GM23338 (cell line): ENCODE data around the gene CD44. TPM values are rescaled to one million over a fixed set of nuclear protein-coding genes. Genes with fewer than 3 reads are reported as not detected.
A peak's percentile ranks its signal among the peaks of the same experiment; 100 is the strongest.

Source experiments
- ATAC-seq: fragments of 200-7000 bp; cut with Tn5 transposase; 3 replicates; pipeline ENCODE4 v1.9.1; 2020
- DNase-seq: peaks from one replicate; pipeline ENCODE4 v3.0.0-alpha.2; 2015; ENCODE audit warnings: low spot score
- H2AFZ ChIP-seq: fragments of 200-600 bp; sonication (generic); 2 replicates; pipeline ENCODE4 v1.8.0; 2016; ENCODE audit warnings: antibody characterized with exemption, mild to moderate bottlenecking, moderate library complexity
- H3F3A ChIP-seq: fragments of 200-600 bp; sonication (generic); replicated peaks from 2 replicates; pipeline ENCODE4 v1.8.0; 2017; ENCODE audit warnings: antibody characterized with exemption, mixed run types, low read depth
- H3K27ac ChIP-seq: fragments of 200-600 bp; sonication (generic); 2 replicates; pipeline ENCODE4 v1.6.1; 2016; ENCODE audit warnings: low read depth
- H3K27me3 ChIP-seq: fragments of 200-600 bp; sonication (generic); 2 replicates; pipeline ENCODE4 v1.8.0; 2016; ENCODE audit warnings: mild to moderate bottlenecking, mixed run types, moderate library complexity; ENCODE audit not compliant: insufficient read depth
- H3K36me3 ChIP-seq: fragments of 200-600 bp; sonication (generic); 2 replicates; pipeline ENCODE4 v1.8.0; 2016; ENCODE audit warnings: mild to moderate bottlenecking; ENCODE audit not compliant: insufficient read depth
- H3K4me1 ChIP-seq: fragments of 200-600 bp; sonication (generic); 2 replicates; pipeline ENCODE4 v1.8.0; 2016; ENCODE audit warnings: mild to moderate bottlenecking, moderate library complexity; ENCODE audit not compliant: insufficient read depth
- H3K4me2 ChIP-seq: fragments of 200-600 bp; sonication (generic); 2 replicates; pipeline ENCODE4 v1.7.1; 2017; ENCODE audit warnings: mixed run types
- H3K4me3 ChIP-seq: fragments of 200-600 bp; sonication (generic); 2 replicates; pipeline ENCODE4 v1.6.1; 2016; ENCODE audit warnings: mixed run types
- H3K79me2 ChIP-seq: fragments of 200-600 bp; sonication (generic); replicated peaks from 2 replicates; pipeline ENCODE4 v1.8.0; 2017; ENCODE audit warnings: mild to moderate bottlenecking; ENCODE audit not compliant: insufficient read depth
- H3K9me2 ChIP-seq: fragments of 200-600 bp; sonication (generic); 2 replicates; pipeline ENCODE4 v1.8.0; 2017; ENCODE audit not compliant: insufficient read depth
- H4K20me1 ChIP-seq: fragments of 200-600 bp; sonication (generic); replicated peaks from 2 replicates; pipeline ENCODE4 v1.8.0; 2017; ENCODE audit warnings: mild to moderate bottlenecking; ENCODE audit not compliant: insufficient read depth
- H3K27ac Mint-ChIP-seq: 2 replicates; pipeline ENCODE4 v1.8.0; 2020; ENCODE audit warnings: inconsistent platforms, mild to moderate bottlenecking, moderate library complexity, mixed read lengths
- H3K27me3 Mint-ChIP-seq: 3 replicates; pipeline ENCODE4 v1.8.0; 2022; ENCODE audit warnings: low read depth, mild to moderate bottlenecking, moderate library complexity, mixed read lengths, inconsistent platforms; ENCODE audit not compliant: insufficient read depth, poor library complexity
- H3K36me3 Mint-ChIP-seq: 3 replicates; pipeline ENCODE4 v1.8.0; 2021; ENCODE audit warnings: low read depth, mild to moderate bottlenecking, inconsistent platforms, moderate library complexity, mixed read lengths
- H3K4me1 Mint-ChIP-seq: 3 replicates; pipeline ENCODE4 v1.8.0; 2020; ENCODE audit warnings: mild to moderate bottlenecking, inconsistent platforms, mixed read lengths
- H3K4me3 Mint-ChIP-seq: 3 replicates; pipeline ENCODE4 v1.8.0; 2021; ENCODE audit warnings: moderate library complexity, mild to moderate bottlenecking, inconsistent platforms, mixed read lengths
- H3K9me3 Mint-ChIP-seq: 3 replicates; pipeline ENCODE4 v1.8.0; 2020; ENCODE audit warnings: moderate library complexity, mild to moderate bottlenecking, inconsistent platforms, mixed read lengths
- EZH2 ChIP-seq: fragments of 200-600 bp; sonication (generic); IDR thresholded peaks from one replicate; pipeline ENCODE4 v1.8.0; 2017; ENCODE audit warnings: antibody characterized with exemption, mild to moderate bottlenecking, low read depth; ENCODE audit not compliant: unreplicated experiment
- NANOG ChIP-seq: IDR thresholded peaks from 2 replicates; pipeline ENCODE4 v1.6.1; 2016; ENCODE audit warnings: antibody characterized with exemption, borderline replicate concordance
- STAT1 ChIP-seq: IDR thresholded peaks from one replicate; pipeline ENCODE4 v1.6.1; 2016; ENCODE audit warnings: antibody characterized with exemption; ENCODE audit not compliant: unreplicated experiment
- ZNF114 ChIP-seq: fragments of 250-450 bp; sonication (Bioruptor Pico); IDR thresholded peaks from 2 replicates; pipeline ENCODE4 v1.5.0; 2020; ENCODE audit warnings: mild to moderate bottlenecking, moderate library complexity
- ZNF331 ChIP-seq: fragments of 250-450 bp; sonication (Bioruptor Pico); IDR thresholded peaks from 2 replicates; pipeline ENCODE4 v1.5.0; 2020; ENCODE audit warnings: low read depth, mild to moderate bottlenecking, moderate library complexity
- polyA plus RNA-seq: library from polyadenylated mRNA; unstranded; fragments of >200 nt; fragmentation: Nextera tagmentation; extraction: Ambion mirVana; gene quantifications from 2 replicates; pipeline ENCODE4 v1.2.1, GENCODE V29; 2016
- total RNA-seq: library from RNA; depleted of rRNA; stranded (reverse); fragments of >200 nt; shearing (Covaris generic); gene quantifications from 2 replicates; pipeline ENCODE4 v1.2.3, GENCODE V29; 2014
- TF ChIP-seq, protein P1 (sequence below), 2 experiments: fragments of 200-600 bp in 1 of 2; sonication (generic) in 1 of 2; conservative IDR thresholded peaks; 2 replicates each; pipeline versions ENCODE4 v1.5.1 to v1.6.1; 2016 to 2017; ENCODE audit warnings: antibody characterized with exemption in 2 of 2, low read depth in 2 of 2, mild to moderate bottlenecking in 2 of 2, moderate library complexity in 1 of 2
- TF ChIP-seq, protein P2 (sequence below): IDR thresholded peaks from 2 replicates; pipeline ENCODE4 v1.6.1; 2016; ENCODE audit warnings: antibody characterized with exemption
- TF ChIP-seq, protein P3 (sequence below): fragments of 250-450 bp; sonication (Bioruptor Pico); IDR thresholded peaks from 2 replicates; pipeline ENCODE4 v1.5.0; 2020; ENCODE audit warnings: mild to moderate bottlenecking, moderate library complexity

CD44 gene
- total and polyA plus RNA-seq, 2 experiments from 2014 or later: 4.0 to 10.1 TPM

DNA sequence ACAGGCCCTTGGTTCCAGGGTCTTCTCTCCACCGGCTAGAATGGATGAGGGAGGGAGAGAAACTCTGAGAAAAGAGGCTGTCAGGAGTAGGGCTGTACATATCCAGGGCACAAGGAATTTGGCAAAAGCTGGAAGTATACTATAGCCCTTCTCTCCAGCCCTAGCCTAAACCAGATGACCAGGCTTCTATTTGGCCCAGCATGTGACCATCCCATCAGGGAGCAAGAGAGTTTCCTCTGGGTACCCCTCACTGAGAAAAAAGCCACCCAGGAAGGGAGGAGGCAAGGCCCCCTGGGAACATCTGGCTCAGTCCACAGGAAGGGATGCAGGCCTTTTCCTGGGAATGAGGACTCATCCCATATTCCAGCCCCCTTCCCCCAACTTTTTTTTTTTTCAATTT is 8.3 kb downstream of the CD44 start (continued):
- TF ChIP-seq, protein P1, sequence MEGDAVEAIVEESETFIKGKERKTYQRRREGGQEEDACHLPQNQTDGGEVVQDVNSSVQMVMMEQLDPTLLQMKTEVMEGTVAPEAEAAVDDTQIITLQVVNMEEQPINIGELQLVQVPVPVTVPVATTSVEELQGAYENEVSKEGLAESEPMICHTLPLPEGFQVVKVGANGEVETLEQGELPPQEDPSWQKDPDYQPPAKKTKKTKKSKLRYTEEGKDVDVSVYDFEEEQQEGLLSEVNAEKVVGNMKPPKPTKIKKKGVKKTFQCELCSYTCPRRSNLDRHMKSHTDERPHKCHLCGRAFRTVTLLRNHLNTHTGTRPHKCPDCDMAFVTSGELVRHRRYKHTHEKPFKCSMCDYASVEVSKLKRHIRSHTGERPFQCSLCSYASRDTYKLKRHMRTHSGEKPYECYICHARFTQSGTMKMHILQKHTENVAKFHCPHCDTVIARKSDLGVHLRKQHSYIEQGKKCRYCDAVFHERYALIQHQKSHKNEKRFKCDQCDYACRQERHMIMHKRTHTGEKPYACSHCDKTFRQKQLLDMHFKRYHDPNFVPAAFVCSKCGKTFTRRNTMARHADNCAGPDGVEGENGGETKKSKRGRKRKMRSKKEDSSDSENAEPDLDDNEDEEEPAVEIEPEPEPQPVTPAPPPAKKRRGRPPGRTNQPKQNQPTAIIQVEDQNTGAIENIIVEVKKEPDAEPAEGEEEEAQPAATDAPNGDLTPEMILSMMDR (conservative IDR thresholded peaks at IDR 0.05; ENCODE audit: low read depth in 2 of 2): no peak

DNA sequence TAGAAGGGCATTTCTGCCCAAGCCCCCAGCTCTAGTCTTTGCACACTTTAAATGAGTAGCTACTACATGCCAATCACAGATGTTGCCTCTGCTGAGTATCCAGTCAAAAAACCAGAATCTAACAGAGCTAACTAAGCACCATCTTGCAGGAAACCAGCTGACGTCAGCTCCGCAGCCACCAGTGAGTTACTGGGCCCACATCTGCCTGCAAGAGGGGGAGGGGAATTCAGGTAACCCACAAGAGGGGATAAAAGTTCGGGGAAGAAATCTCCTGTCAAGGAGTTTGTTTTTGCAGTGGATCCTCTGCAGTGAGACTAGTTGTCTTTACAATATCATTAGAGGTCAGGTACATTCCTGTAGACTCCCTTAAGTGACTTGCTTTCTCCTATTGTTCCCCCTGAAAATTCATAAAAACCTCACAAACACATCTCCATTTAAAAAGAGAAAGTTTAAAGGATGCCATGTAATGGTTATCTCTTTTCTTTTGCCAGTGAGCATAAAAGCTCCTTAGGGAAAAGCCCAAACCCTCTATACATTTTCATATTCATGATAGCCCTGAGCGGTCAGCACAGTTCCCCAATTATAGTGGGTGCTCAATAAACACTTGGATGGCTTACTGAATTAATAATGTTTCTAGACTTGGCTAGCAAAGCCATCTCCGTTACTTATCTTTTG is 9.3 kb downstream of the CD44 start:
- Mint-ChIP-seq H3K27me3 (peaks cover 3% of the 10 kb centered on the region), H3K4me1 (peaks cover 28% of the 10 kb centered on the region), H3K4me3 (no peak overlapping the region), H3K9me3 (peaks cover 4% of the 10 kb centered on the region; the same call in 1 of the 3 replicates), H3K36me3 (no peaks in the 10 kb centered on the region; the same call in 2 of the 3 replicates), H3K27ac (no peak overlapping the region)
- Histone ChIP-seq H2AFZ (no peak overlapping the region), H4K20me1 (no peaks in the 10 kb centered on the region), H3K79me2 (no peaks in the 10 kb centered on the region), H3K4me3 (no peak overlapping the region), H3K27ac (no peak overlapping the region), H3F3A (no peaks in the 10 kb centered on the region), H3K9me2 (peaks cover 5% of the 10 kb centered on the region; the same call in 1 of the 2 replicates), H3K36me3 (no peaks in the 10 kb centered on the region), H3K4me1 (peaks cover 22% of the 10 kb centered on the region; the same call in 1 of the 2 replicates), H3K4me2 (no peak overlapping the region; the same call in 1 of the 2 replicates), H3K27me3 (no peaks in the 10 kb centered on the region)
- DNase-seq (peak; percentile 17), ATAC-seq (no peak)
- no peak for TF ChIP-seq STAT1
- TF ChIP-seq ZNF331 (CRISPR knock-in tag): no peak
- TF ChIP-seq EZH2: no peak
- no peak for TF ChIP-seq ZNF114 (CRISPR knock-in tag)
- TF ChIP-seq, protein P1 (conservative IDR thresholded peaks at IDR 0.05; ENCODE audit: low read depth in 2 of 2): no peak
- TF ChIP-seq, protein P2, sequence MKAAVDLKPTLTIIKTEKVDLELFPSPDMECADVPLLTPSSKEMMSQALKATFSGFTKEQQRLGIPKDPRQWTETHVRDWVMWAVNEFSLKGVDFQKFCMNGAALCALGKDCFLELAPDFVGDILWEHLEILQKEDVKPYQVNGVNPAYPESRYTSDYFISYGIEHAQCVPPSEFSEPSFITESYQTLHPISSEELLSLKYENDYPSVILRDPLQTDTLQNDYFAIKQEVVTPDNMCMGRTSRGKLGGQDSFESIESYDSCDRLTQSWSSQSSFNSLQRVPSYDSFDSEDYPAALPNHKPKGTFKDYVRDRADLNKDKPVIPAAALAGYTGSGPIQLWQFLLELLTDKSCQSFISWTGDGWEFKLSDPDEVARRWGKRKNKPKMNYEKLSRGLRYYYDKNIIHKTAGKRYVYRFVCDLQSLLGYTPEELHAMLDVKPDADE: no peak
- TF ChIP-seq NANOG: no peak
- TF ChIP-seq, protein P3, sequence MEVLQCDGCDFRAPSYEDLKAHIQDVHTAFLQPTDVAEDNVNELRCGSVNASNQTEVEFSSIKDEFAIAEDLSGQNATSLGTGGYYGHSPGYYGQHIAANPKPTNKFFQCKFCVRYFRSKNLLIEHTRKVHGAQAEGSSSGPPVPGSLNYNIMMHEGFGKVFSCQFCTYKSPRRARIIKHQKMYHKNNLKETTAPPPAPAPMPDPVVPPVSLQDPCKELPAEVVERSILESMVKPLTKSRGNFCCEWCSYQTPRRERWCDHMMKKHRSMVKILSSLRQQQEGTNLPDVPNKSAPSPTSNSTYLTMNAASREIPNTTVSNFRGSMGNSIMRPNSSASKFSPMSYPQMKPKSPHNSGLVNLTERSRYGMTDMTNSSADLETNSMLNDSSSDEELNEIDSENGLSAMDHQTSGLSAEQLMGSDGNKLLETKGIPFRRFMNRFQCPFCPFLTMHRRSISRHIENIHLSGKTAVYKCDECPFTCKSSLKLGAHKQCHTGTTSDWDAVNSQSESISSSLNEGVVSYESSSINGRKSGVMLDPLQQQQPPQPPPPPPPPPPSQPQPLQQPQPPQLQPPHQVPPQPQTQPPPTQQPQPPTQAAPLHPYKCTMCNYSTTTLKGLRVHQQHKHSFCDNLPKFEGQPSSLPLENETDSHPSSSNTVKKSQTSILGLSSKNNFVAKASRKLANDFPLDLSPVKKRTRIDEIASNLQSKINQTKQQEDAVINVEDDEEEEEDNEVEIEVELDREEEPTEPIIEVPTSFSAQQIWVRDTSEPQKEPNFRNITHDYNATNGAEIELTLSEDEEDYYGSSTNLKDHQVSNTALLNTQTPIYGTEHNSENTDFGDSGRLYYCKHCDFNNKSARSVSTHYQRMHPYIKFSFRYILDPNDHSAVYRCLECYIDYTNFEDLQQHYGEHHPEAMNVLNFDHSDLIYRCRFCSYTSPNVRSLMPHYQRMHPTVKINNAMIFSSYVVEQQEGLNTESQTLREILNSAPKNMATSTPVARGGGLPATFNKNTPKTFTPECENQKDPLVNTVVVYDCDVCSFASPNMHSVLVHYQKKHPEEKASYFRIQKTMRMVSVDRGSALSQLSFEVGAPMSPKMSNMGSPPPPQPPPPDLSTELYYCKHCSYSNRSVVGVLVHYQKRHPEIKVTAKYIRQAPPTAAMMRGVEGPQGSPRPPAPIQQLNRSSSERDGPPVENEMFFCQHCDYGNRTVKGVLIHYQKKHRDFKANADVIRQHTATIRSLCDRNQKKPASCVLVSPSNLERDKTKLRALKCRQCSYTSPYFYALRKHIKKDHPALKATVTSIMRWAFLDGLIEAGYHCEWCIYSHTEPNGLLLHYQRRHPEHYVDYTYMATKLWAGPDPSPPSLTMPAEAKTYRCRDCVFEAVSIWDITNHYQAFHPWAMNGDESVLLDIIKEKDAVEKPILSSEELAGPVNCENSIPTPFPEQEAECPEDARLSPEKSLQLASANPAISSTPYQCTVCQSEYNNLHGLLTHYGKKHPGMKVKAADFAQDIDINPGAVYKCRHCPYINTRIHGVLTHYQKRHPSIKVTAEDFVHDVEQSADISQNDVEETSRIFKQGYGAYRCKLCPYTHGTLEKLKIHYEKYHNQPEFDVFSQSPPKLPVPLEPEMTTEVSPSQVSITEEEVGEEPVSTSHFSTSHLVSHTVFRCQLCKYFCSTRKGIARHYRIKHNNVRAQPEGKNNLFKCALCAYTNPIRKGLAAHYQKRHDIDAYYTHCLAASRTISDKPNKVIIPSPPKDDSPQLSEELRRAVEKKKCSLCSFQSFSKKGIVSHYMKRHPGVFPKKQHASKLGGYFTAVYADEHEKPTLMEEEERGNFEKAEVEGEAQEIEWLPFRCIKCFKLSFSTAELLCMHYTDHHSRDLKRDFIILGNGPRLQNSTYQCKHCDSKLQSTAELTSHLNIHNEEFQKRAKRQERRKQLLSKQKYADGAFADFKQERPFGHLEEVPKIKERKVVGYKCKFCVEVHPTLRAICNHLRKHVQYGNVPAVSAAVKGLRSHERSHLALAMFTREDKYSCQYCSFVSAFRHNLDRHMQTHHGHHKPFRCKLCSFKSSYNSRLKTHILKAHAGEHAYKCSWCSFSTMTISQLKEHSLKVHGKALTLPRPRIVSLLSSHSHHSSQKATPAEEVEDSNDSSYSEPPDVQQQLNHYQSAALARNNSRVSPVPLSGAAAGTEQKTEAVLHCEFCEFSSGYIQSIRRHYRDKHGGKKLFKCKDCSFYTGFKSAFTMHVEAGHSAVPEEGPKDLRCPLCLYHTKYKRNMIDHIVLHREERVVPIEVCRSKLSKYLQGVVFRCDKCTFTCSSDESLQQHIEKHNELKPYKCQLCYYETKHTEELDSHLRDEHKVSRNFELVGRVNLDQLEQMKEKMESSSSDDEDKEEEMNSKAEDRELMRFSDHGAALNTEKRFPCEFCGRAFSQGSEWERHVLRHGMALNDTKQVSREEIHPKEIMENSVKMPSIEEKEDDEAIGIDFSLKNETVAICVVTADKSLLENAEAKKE (CRISPR knock-in tag): no peak
